ENCODE measurements around the gene DGKI.
"Not testable (repeated sequence)": the region's sequence is repeated elsewhere in the genome, so short reads cannot be mapped to it uniquely, and the experiment has no call there.

Gene DGKI

DNA sequence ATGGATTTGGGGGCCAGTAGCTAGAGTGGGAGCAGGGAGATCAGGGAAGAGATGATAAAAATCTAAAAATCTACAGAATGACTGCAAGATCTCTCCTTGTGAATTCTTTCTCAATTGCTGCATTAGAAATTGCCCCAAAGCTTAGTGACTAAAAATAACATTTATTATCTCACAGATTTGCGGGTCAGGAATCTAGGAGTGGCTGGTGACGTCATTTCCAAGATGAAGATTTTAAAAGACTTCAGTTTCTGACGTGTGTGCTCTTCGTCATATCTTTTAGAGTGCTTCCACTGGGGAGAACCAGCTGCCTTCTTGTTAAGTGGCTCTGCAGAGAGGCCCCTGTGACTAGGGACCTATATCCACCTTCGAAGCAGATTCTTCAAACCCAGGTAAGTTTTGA, 112.6 kb downstream of the DGKI start:
- DNase-seq: no peak

DNA sequence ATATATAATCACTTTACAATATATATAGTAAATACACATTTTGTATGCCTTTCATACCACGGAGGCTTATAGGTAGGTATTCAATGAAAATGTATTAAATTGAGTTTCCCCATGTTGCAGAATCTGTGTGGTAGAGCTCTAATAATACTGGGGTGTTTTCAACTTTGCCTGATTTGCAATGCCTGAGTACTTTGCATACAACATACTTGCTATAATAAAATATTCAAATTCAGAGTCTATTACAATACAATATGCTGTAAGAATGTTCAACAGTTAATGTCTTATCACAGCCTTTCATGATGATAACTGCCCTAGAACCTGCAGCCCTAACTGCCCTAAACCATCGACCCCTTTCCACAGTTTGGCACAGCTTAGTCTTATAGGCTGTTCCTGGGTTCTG, 114.6 kb downstream of the DGKI start:
- no peak for DNase-seq

DNA sequence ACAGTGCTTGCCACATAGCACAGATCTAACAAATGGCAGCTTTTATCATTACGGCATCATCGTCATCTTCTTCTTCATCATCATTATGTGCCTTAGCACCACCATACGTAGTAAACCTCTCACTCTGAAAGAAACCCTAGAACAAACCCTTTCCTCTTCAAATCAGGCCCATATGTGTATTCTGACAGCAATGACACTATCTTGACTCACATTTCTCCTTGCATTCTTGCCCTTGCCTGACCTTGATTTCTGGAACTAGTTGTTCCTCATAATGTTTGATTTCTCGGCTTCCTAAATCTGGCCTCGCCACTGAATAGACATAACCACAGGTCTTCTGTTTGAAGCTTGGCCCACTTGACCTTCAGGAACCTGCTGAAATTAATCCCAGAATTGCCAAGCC, 115.3 kb downstream of the DGKI start:
- DNase-seq: no peak

DNA sequence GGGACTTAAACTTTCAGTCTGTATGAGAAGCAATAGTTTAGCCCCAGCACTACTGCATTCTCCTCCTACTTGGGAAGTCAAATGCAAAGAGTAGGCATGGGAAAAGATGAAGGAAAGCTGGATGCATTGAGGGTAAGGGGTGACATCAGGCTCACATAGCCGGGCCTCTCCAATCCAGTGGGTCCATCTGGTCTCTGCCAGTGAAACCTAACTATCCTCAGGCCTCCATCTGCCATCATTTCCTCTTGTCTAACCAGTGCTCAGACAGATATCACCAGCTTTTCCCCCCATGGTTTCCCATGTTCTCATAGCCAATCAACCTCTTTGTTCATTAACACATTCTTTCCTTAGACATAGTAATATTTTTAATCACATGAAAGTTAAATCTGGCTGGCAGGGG, 118.3 kb downstream of the DGKI start:
- no peak for DNase-seq

DNA sequence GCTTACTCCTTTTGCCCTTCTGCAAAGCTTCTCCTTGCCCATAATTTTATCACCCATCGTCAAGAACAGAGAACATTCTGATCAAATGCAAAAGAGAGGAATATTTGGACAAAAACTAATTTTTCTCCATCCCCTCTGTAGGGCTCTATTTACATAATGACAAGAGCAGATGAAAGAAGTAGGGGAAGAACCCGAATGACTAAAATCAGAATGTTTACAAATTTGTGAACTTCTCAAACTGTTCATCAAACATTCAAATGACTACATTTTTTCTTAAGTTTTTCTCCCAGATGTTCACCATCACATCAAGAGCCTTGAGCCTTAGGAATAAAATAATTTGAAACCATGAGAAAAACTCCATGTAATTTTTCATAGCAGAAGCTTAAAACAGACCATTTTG, 119.4 kb downstream of the DGKI start:
- no peak for DNase-seq

DNA sequence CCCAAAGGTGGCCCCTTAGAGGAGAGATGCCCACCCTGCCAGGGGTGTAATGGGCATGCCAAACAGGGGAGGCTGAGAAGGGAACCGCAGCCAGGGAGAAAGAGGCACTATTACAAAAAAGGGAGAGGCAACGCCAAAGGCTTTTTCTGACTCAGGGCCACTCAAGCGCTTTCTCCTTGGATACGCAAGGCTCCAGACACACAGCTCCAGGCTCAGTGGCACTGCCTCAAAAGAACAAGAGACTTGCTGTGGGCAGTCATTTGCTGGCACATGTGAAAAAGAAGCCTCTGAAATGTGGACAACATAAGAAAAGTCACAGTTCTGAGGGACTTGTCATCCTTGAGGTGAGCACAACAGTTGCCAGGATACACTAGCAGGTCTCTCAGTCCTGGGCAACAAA, 128.4 kb downstream of the DGKI start:
- DNase-seq: no peak

DNA sequence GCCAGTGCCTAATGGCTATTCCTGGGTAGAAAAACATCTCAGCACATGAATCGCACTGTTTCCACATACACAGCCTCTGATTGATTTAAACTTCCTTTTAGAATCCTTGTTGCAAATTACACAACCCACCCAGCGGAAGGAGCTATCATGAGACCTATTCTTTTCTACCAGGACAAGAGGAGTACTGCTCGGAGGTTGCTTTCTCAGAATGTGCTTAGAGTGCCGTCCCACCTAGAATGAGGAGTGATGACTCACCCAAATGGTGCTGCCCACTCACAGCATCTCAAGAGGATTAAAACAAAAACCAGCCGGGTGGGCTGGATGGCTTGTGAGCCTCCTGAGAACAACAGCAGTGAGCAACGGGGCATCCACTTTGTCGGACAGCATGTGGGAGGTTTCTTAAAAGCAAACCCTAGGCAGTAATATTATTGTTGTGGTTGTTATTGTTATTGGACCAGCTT, 128.9 kb downstream of the DGKI start:
- DNase-seq: no peak

DNA sequence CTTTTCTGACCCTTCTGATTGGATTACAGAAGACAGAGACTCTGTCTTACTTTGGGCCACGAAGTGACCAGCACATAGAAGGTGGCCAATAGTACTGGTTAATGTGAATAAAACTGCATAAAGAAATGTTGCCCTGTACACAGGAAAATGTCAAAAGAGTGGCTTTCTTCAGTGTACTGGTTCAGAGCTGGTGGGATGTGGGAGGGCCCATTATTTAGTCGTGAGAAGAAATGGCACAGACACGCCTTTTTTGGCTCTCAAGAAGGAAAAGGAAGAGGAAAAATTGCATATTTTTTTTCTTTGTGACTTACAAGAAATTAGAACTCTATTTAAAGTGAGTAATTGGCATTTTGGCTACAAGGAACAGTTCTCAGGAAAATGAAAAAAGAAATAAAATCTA, 129.7 kb downstream of the DGKI start:
- no peak for DNase-seq

DNA sequence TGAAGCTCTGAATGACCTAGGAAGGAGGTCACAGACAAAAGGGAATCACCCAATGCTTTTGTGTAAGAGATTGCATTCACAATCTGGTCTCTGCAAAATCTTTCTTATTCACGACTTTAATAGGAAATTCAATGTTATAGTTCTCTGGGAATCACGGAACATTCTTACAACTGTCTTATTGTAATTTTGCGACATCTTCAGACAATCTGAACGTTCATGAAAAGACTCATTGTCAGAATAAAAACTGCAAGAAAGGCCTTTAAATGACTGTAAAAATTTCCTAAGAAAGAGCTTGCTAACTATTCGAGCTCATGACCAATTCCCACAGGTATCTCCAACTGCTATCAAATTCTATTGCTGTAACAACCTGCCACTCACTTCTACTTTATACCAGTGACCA, 130.7 kb downstream of the DGKI start:
- DNase-seq: no peak

DNA sequence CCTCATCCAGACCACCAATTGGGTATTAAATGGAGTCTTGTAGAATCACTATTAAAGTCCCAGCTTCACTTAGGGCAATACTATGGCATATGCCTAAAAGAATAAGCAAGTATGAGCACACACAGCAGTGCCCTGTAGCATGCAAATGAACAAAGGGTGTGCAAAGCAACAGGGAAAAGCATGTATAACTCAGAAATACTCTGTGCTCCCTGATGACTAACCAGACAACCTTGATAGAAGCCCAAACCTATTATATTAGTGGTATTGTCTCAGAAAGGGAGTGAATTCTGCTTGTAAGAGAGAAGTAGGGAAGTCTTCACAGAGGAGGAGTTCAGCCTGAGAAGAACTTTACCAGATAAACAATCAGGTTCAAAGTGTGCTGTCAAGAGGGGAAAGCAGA, 131.2 kb downstream of the DGKI start:
- no peak for DNase-seq

DNA sequence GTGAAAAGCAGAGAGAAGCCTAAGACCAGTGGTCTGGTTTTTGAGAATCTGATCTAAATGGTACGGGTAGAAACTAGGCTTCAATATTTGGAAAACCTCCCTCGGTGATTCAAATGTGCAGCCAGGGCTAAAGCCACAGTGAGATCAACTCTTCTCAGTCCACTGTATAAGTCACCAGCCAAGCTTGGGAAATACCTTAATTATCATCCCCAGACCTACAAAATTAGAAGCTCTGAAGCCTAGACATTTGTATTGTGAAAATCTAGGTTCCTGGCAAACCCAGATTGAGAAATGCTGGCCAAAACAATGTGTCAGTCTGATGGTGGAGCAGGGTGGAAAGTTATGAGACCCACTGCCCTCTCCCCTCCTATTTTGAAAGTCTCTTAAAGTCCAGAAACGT, 131.7 kb downstream of the DGKI start:
- DNase-seq: no peak

DNA sequence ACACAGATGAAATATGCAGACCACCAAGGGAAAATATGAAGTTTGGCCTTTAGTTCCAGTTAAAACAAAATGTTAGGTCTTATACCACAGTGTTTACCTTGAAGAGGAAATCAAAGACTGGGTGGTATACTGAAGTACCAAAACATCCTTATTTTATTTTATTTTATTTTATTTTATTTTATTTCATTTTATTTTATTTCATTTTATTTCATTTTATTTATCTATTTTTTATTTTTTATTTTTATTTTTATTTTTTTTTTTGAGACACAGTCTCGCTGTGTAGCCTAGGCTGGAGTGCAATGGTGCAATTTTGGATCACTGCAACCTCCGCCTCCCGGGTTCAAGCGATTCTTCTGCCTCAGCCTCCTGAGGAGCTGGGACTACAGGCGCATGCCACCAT, 140.4 kb downstream of the DGKI start:
- not testable (repeated sequence) for DNase-seq

DNA sequence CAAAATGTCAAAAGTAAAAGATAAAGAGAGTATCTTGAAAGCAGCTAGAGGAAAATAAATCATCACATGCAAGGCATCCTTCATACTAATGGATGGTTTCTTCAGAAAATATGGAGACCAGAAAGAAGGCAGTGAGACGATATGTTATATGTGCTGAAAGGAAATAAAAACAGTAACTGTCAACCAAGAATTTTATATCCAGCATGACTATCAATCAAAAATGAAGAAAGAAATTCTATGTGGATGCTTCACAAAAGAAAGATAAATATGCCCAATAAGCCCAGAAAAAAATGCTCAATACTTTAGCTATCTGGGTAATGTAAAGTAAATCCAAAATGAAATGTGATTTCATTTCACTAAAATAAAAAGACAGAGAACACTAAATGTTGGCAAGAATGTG, 142.1 kb downstream of the DGKI start:
- no peak for DNase-seq

DNA sequence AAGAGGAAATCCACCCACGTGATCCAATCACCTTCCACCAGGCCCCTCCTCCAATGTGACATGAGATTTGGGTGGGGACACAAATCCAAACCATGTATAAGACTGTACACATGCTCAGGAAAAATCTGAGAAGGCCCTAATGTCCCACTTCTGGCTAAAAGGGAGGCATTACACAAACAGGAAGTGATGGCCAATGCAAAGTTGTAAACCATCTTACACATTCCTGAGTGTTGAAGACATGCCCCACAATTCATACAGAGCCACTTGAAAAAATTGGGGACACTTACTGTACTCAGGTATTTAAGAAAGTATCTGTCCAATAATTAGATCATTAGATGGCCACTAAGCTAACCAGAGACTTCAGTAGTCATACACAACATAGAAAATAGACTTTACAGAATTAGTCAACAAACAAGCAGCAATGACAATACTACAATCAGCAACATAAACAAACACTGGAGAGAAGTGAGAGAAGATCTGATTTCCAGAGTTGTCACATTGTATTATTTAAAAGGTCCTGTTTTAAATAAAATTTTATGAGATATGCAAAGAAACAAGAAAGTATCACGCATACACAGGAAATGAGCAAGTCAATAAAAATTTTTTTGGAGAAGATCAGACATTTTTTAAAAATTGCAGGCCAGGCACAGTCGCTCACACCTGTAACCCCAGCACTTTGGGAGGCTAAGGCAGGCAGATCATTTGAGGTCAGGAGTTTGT, 143.3 kb downstream of the DGKI start:
- DNase-seq: no peak

DNA sequence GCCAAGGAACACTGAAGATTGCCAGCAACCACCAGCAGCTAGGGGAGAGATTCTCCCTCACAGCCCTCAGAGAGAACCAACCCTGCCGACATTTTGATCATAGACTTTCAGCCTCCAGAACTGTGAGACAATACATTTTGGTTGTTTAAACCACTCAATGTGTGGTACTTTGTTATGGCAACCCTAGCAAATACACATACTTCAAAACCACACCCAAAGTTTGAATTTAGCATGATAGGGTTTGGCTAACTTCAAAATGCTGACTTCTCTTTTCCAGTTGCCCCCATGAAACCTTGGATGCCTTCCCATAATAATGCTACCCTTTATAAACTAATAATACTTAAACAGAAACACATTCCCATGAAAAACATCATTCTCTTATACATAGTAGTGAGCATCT, 149.8 kb downstream of the DGKI start:
- DNase-seq: no peak

DNA sequence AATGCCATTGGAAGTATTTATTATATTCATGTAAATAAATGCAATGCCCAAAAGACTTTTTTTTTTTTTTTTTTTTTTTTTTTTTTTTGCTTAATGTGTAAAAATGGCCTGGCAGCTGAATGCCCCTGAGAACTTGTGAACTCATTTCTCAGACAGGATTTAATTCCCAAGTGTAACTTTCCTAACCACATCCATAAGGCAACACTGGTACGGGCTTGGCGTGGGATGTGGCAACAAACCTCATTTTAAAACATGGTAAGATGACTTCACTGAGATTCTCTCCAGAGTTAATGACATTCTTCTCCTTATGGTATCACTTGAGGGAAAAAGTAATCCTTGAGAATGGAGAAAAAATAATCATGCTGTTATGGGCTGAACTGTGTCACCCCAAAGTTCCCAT, 150.4 kb downstream of the DGKI start:
- DNase-seq: no peak

DNA sequence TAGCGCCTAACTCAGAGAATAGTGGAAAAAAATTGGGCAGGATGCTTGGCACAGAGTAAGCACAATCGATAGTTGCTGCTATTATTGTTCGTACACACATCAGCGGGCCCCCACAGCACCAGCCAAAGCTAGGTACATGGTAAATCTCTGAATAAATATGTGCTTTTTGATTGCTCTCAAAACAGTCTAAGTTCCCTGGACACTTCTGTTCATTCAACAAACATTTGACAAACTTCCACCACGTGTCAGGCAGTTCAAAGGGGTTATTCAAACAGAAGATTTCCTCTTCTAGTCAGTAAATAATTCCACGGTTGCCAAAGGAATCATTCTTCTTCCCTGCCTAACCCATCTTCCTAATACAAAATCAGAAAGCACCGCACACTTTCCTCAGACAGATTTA, 150.8 kb downstream of the DGKI start:
- no peak for DNase-seq

DNA sequence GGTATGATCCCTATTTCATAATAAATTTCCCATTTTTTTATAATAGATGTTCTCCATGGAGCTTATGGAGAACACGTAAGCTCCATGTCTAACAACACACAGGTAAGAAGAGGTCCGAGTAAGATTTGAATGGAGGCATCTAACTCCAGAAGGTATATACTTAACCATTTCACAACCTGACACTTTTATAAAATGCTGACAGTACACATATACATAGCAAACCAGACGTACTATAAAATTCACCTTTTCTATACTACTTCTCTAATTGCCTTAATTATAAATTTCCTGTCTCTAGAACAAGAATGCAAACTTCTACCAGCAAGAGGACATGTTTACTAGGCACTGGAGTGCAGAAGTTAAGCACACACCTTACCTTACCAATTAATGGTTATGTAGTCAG, 151.3 kb downstream of the DGKI start:
- no peak for DNase-seq

DNA sequence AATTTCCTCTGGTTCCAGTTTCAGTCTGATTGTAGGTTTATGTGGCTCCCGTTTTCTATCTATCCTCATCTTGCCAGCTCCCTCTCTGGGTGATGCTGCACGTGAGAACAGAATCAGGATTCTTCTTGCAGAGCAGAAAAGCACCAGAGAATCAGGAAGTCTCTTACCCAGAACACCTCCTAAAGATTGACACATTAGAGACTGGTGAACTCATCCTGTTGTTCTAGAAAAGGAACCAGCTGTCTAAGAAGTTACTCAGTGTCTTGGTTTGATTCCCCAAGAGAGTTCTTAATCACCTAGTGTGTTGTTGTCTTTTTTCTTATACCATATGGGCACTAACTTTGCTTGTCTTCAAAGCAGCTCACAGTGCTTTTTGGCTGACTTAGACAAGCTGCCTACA, 152.4 kb downstream of the DGKI start:
- DNase-seq: no peak

DNA sequence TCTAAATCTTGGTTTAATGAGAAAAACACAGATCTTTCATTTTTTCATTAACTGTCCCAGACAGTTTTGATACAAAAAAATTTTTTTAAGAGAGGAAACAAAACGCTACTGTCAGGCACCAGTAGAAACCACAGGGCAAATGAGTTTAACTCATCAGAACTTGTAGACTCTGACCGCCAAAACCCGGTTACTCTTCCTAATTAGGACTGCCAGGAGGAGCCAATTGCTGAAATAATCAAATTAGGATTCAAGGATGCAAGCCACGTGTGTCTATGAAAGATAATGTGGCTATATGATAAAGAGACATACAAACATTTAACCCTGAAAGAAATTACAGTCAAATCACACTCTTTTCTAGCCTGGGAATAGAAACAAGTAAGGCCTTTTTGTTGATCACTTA, 154.4 kb downstream of the DGKI start:
- no peak for DNase-seq

DNA sequence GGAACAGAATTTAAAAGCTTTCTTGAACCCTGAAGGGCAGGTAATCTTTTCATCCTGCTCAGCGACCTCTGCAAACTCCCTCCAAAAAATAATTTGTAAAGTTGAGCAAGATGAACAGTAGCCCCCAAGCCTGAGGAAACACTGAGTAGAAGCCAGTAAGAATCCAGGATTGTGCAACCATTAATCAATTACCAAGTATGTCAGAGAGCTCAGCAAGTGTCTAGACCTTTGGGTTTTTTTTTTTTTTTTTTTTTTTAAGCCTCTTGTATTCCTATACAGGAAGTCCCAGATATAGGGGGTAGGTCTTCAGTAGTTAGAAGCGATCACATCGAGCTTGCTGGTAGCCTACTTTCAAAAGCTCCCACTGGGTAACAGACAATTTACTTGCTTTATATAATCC, 155.2 kb downstream of the DGKI start:
- DNase-seq: no peak

DNA sequence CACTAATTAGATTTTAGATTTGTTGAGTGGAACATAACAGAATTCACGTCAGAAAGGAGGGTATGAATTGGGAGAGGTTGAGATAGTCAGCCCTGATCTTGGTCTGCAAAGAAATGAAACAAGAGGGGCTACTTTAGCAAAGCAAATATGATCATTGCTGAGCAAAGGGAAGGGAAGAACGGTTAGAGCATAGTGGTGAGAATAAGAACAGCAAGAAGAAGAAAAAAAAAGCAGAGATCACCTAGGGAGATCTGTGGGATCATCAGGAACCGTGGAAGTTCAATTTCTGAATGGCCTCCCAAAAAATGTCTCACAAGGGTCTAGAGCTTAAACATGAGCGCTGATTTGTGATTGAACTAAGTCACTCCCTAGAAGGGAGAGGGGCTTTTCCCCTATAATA, 156.1 kb downstream of the DGKI start:
- no peak for DNase-seq

DNA sequence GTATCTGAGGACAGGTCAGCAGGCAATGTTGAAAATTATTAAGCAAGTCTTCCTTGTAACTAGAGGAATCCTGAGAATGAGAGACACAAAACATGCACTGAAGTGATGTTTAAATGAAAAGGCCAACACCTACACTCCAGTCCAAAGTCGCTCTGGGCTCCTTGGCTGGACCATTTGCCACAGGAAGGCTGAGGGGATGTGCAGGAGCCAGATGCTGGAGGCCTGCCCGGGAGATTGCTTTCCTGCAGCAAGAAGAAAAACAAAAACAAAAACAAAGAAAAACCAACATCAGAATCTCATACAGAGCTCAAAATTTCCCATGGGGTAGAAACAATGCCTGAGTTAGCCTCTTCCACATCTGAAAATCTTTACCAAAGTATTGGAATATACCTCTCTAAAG, 157.0 kb downstream of the DGKI start:
- DNase-seq: no peak

DNA sequence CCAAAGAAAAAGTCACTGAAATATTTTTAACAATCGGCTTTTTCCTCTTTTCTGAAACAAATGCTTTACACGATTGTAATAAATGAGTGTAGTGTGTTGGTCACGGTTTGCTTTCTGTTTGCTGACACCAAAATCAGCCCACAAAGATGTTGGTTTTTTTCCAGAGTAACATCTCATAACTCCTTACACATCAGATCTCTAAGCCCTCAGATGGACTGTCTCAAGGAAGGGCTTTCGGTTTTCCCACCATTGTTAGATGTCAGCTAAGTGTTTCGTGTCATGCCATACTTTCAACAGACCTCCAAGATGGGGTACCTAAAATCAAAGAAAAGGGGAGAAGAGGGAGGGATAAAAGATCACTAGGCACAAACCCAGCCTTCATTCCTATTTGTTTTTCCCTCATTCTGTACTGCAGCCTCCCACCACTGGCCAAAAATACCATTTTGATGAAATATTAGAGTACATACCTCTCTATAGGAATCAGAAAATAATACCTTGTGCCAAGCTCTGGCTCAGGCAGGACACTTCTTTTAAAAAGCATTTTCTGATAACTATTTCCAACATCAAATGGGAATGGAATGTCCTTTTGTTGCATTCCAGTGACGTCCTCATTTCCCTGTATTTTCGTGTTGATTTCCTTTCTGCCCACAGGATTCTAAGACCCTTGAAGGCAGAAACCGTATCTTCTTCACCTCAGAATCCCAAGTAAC, 159.1 kb downstream of the DGKI start:
- DNase-seq: no peak
